Measurements from ENCODE around the gene LMF1.

LMF1 gene

DNA sequence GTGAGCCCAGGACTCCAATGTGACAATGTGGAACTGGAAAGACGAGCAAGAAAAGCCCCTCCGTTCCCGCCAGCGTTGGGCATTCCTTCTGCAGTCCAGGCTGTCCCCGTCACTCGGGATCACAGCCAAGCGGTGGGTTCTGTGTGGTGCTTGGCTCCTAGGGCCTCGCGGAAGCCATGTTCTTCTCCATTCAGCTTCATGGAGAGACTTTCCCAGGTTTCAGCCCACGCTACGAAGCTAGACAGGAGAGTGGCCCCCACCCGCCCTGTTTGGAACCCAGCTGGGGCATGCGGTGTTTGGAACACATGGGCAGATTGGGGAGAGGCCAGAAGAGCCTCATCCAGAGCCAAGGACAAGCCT, 5.8 kb downstream of the LMF1 start:
- Histone ChIP-seq H3K27ac (ENCODE audit: low read depth, low read length) (no peak overlapping the region), H3K4me2 (ENCODE audit: low read length) (no peak overlapping the region), H3K79me2 (ENCODE audit: control insufficient read depth, low read length) (peaks cover 51% of the 10 kb centered on the region), H3K9me2 (replicated peaks; ENCODE audit: control insufficient read depth, low read length) (no peaks in the 10 kb centered on the region), H3K4me3 (ENCODE audit: low read length) (no peak overlapping the region), H3K4me1 (ENCODE audit: control insufficient read depth, low read length) (peaks cover 8% of the 10 kb centered on the region), H4K20me1 (ENCODE audit: control insufficient read depth, insufficient read depth, low read depth, low read length) (no peaks in the 10 kb centered on the region), H3K9me3 (ENCODE audit: control insufficient read depth, insufficient read depth, low read length) (peaks cover 3% of the 10 kb centered on the region; the same call in 1 of the 2 replicates), H3K27me3 (ENCODE audit: control insufficient read depth, low read length) (no peaks in the 10 kb centered on the region), H3F3A (ENCODE audit: control insufficient read depth, insufficient read depth) (no peaks in the 10 kb centered on the region), H3K36me3 (ENCODE audit: control insufficient read depth, low read length) (peaks cover 34% of the 10 kb centered on the region)
- TF ChIP-seq, protein P1, sequence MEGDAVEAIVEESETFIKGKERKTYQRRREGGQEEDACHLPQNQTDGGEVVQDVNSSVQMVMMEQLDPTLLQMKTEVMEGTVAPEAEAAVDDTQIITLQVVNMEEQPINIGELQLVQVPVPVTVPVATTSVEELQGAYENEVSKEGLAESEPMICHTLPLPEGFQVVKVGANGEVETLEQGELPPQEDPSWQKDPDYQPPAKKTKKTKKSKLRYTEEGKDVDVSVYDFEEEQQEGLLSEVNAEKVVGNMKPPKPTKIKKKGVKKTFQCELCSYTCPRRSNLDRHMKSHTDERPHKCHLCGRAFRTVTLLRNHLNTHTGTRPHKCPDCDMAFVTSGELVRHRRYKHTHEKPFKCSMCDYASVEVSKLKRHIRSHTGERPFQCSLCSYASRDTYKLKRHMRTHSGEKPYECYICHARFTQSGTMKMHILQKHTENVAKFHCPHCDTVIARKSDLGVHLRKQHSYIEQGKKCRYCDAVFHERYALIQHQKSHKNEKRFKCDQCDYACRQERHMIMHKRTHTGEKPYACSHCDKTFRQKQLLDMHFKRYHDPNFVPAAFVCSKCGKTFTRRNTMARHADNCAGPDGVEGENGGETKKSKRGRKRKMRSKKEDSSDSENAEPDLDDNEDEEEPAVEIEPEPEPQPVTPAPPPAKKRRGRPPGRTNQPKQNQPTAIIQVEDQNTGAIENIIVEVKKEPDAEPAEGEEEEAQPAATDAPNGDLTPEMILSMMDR (IDR thresholded peaks at IDR 0.05; ENCODE audit: low read depth, low read length, poor library complexity, severe bottlenecking), result no peak

DNA sequence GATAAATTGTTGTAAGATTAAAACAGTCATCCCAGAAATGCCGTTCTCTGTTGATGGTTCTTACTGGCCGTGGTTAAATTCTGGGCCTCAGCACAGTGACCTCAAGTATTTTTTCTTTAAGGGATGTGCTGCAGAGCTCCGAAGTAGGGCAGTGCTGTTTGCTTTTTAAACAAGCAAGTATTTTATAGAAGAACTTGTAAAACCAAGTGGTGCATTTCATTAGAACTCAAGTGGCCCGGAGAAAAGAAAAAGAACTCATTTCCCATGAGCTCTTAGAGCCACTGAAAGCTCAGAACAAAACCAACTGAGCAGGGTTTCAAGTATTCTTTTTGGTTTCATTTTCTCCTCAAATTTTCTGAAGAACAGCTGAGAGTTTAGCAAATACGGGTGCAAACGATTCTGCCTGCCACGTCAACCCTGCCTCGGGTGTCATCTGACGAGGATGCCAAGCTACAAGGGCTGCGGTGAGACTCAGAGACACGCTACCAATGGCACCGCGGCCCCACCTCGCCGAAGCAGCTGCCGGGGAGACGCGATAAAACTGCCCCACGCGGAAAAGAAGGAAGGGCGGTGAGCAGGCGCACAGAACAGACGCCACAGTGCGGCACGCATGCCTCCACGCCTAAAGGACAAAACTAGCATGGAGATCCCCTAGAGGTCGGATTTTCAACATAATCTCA, 6.3 kb downstream of the LMF1 start:
- Histone ChIP-seq H3K4me2 (ENCODE audit: low read length) (no peak overlapping the region), H3K27ac (ENCODE audit: low read depth, low read length) (no peak overlapping the region), H3K27me3 (ENCODE audit: control insufficient read depth, low read length) (no peaks in the 10 kb centered on the region), H3K9me2 (replicated peaks; ENCODE audit: control insufficient read depth, low read length) (no peaks in the 10 kb centered on the region), H3K9me3 (ENCODE audit: control insufficient read depth, insufficient read depth, low read length) (peaks cover 3% of the 10 kb centered on the region; the same call in 1 of the 2 replicates), H3K4me1 (ENCODE audit: control insufficient read depth, low read length) (peaks cover 3% of the 10 kb centered on the region), H4K20me1 (ENCODE audit: control insufficient read depth, insufficient read depth, low read depth, low read length) (no peaks in the 10 kb centered on the region), H3K4me3 (ENCODE audit: low read length) (no peak overlapping the region), H3K79me2 (ENCODE audit: control insufficient read depth, low read length) (peaks cover 46% of the 10 kb centered on the region), H3F3A (ENCODE audit: control insufficient read depth, insufficient read depth) (no peaks in the 10 kb centered on the region), H3K36me3 (ENCODE audit: control insufficient read depth, low read length) (peaks cover 31% of the 10 kb centered on the region)
- TF ChIP-seq, protein P1 (IDR thresholded peaks at IDR 0.05; ENCODE audit: low read depth, low read length, poor library complexity, severe bottlenecking), result no peak
- no peak for TF ChIP-seq EZH2phosphoT487 (IDR thresholded peaks at IDR 0.05; ENCODE audit: borderline replicate concordance, low read length)

DNA sequence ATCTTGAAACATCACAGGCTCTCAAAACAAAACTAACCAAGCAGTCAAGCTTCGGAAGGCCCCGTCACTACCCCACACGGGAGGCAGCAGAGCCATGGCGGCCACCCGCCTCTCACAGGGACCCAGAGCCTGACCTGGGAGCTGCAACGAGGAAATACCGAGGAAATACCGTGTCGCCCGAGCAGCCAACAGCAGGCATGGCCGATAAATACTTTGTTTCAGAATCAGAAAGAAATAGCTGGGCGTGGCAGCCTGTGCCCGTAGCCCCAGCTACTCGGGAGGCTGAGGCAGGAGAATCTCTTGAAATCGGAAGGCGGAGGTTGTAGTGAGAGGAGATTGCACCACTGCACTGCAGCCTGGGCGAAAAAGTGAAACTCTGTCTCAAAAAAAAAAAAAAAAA, 6.9 kb downstream of the LMF1 start:
- no peaks in the 10 kb centered on the region for H4K20me1 ChIP-seq (ENCODE audit: control insufficient read depth, insufficient read depth, low read depth, low read length)
- H3K36me3 ChIP-seq (ENCODE audit: control insufficient read depth, low read length), result peaks cover 29% of the 10 kb centered on the region
- no peaks in the 10 kb centered on the region for H3K9me2 ChIP-seq (replicated peaks; ENCODE audit: control insufficient read depth, low read length)
- no peaks in the 10 kb centered on the region for H3F3A ChIP-seq (ENCODE audit: control insufficient read depth, insufficient read depth)
- no peaks in the 10 kb centered on the region for H3K27me3 ChIP-seq (ENCODE audit: control insufficient read depth, low read length)
- H3K4me3 ChIP-seq (ENCODE audit: low read length), result no peak overlapping the region
- H3K4me2 ChIP-seq (ENCODE audit: low read length), result no peak overlapping the region
- H3K9me3 ChIP-seq (ENCODE audit: control insufficient read depth, insufficient read depth, low read length), result peaks cover 3% of the 10 kb centered on the region; the same call in 1 of the 2 replicates
- no peak overlapping the region for H3K27ac ChIP-seq (ENCODE audit: low read depth, low read length)
- no peaks in the 10 kb centered on the region for H3K4me1 ChIP-seq (ENCODE audit: control insufficient read depth, low read length)
- TF ChIP-seq, protein P1 (IDR thresholded peaks at IDR 0.05; ENCODE audit: low read depth, low read length, poor library complexity, severe bottlenecking), result no peak
- no peak for TF ChIP-seq EZH2phosphoT487 (IDR thresholded peaks at IDR 0.05; ENCODE audit: borderline replicate concordance, low read length)
- H3K79me2 ChIP-seq (ENCODE audit: control insufficient read depth, low read length), result peaks cover 43% of the 10 kb centered on the region

Measured in DOHH2 (cell line).